T47D (cell line): ENCODE measurements around the gene DLG2.
"Not testable (repeated sequence)": the region's sequence is repeated elsewhere in the genome, so short reads cannot be mapped to it uniquely, and the experiment has no call there.

Experiments
- DNase-seq, 2 experiments: peaks; one replicate each; pipeline versions ENCODE4 v3.0.0 to v3.0.0-alpha.2; 2011 to 2012; ENCODE audit warnings: low read depth in 1 of 2, low spot score in 1 of 2
- JUND ChIP-seq: IDR thresholded peaks from 2 replicates; pipeline ENCODE4 v1.6.1; 2012; ENCODE audit warnings: low read depth
- in situ Hi-C: cut with HindIII; loops from 2 replicates; pipeline ENCODE4 v1.10.0; 2016; ENCODE audit warnings: low sequenced_read_pairs, low pct_unique_long_range_greater_than_20kb

The DLG2 gene

DNA sequence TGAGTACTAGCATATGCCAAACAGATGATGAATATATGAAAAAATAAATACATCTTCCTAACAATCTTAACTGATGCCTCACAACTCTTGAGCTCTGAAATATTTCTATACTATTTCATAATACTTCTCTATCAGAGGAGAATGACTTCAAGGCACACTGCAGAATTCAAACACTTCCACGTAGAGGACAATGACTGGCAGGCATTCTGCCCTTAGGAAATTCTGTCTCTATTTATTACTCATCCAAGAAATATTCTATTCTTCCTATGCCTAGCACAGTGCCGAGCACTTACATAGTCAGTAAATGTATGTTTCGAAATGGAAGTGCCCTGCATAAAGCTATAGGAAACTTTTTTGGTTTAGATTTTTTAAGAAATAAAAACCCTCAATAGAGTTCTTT is 809.1 kb downstream of the DLG2 start:
- DNase-seq = peak in 1 of 2 experiments; percentile 22

DNA sequence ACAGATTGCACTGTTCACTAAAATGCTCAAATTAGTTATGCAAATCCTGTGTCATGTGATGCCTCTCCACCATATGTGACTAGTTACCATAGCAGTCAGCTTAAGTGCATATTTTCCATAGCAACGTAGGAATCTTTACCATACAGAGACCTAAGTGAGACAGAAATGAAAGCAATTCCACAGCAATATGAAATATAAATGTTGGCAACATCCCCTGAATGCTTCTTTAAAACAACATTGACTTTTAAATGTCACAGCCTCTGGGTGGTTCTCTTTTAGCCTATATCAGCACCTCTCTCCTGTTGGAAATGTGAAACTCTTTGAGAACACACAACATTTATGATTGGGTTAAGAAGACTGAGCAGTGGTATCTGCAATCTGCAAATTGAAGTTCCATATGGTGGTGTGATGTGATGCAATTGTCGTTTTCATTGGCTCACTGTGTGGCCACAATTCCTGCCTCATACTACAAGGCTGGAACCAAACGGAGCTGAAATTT is 814.6 kb downstream of the DLG2 start:
- no peak for TF ChIP-seq JUND
- in situ Hi-C loops = no loop called here
- no peak for DNase-seq

More for the DNA sequence above, 809.1 kb downstream of the DLG2 start:
- in situ Hi-C loops = no loop called here
- TF ChIP-seq JUND = no peak

DNA sequence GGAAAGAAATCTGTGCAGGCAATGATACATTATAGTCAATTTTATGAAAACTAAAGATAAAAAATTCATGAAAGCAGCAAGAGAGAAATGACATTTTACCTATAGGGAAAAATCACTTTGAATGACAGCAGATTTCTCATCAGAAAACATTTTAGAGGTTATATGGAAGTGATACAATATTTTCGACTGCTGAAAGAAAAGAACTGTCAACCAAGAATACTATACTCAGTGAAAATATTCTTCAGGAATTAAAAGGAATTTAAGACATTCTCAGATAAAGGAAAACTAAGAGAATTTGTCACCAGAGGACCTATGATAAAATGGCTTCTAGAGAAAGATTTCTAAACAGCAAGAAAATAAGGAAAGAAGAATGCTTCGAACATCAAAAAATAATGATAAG is 820.8 kb downstream of the DLG2 start:
- no peak for TF ChIP-seq JUND
- no peak for DNase-seq
- in situ Hi-C loops = no loop called here

DNA sequence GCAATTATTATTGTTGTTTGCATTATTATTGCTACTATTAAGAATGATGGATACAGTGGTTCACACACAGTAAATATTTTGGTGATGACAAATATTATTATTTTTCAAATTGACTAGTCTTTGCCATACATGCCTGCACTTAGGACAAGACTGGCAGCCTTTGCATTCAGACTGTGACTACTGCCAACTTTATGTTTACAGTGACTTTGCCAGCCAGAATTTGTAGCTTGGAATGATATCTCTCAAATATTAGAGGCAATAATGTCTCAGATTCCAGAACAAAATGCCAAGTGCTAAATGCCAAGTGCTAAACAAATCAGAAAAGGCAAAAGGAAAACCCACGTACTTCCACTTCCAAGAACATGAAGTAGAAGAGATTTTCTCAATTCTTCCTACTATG is 823.1 kb downstream of the DLG2 start:
- TF ChIP-seq JUND = no peak
- in situ Hi-C loops = no loop called here
- peak in 1 of 2 experiments; percentile 9 for DNase-seq

DNA sequence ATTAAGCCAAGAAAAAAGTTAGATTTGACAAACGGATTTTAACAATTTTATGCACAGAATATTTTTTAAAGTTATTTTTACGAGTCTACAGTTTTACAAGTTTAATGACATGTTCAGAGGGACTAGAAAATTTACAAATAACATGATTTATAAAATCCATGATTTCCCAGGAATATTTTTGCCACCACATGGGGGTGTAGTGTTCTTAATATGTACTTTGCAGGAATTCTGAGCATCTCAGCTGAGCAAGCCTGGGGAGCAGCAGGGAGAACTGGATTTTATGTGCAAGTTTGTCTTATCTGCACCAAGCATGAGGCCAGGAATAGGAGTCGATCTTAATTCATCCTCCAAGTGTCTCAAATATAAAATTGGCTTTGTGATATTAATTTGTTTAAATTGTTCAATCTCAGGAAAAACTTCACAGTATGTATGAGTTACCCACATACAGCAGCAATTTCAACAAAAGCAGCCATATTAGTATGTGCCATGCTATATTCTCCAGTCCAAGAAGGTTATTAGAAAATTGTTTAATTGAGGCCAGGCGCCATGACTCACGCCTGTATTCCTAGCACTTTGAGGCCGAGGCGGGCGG is 826.3 kb downstream of the DLG2 start:
- TF ChIP-seq JUND = no peak
- in situ Hi-C loops = no loop called here
- DNase-seq = peak; percentile 33 to 74

DNA sequence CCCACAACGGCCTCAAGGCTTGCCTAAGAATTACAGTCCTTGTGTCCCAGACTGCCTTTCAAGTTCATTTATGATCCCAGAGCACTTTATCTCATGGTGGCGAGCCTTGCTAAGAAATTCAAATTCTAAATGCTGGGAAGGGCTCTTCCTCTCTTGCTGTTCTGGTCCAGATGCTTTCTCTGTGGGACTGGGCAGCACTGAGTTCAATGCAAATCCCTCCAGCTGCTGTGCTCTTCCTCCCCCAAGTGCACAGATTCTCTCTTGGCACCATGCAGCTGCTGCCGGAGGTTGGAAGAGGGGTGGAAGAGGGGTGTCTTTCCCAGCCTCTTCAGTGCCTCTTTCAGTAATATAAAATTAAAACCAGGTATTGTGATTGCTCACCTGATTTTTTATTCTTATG is 828.0 kb downstream of the DLG2 start:
- no peak for TF ChIP-seq JUND
- DNase-seq = no peak
- in situ Hi-C loops = no loop called here

DNA sequence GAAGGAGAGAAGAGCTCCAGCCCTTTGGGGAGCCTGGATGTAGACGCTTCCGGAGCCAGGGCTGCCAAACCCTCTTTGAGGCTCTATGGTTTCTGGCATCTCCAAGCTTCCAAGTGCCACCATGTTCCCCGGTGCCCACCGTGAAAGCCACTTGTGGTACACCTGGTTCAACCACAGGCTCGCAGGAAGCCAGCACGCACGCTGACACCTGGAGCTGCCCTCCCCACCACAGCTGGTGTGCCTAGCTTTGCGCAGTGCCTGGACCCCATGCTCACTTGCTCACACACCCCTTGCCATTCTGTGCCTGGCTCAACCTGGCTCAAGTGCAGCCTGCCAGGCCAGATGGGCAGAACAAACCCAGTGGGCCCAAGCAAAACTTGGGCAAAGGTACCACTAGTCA is 831.4 kb downstream of the DLG2 start:
- in situ Hi-C loops = no loop called here
- no peak for DNase-seq
- TF ChIP-seq JUND = no peak

DNA sequence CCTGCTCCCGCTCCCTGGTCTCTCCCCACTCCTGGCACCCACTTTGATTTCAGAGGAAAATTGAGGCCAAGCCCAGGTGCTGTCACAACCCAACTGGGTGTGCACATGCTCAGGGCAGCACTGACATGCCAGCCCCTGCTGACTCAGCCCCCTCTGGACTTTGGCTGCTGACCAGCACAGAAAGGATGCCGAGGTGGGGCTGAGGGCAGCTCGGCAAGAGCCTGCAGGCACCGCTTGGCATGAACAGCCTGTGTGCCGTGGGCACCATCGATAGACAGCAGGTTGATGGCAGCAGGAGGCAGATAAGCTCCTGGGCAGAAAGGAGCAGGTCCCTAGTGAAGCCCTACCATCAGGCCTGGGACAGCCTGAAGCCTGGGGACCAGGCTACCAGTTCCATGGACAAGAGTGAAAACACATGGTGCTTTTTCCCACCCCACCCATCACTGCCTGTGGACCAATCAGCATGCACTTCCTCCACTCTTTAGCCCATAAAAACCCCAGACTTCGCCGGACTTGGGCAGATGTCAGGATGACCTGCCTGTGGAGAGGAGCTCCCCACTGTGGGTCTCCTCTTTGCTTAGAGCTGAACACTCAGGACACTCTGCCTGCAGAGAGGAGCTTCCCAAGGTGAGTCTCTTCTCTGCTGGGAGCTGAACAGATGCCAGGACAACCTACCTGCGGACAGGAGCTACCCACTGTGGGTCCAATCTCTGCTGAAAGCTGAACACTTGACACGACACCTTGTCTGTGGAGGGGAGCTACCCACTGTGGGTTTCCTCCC is 832.3 kb downstream of the DLG2 start:
- no peak for TF ChIP-seq JUND
- no peak for DNase-seq
- in situ Hi-C loops = no loop called here

DNA sequence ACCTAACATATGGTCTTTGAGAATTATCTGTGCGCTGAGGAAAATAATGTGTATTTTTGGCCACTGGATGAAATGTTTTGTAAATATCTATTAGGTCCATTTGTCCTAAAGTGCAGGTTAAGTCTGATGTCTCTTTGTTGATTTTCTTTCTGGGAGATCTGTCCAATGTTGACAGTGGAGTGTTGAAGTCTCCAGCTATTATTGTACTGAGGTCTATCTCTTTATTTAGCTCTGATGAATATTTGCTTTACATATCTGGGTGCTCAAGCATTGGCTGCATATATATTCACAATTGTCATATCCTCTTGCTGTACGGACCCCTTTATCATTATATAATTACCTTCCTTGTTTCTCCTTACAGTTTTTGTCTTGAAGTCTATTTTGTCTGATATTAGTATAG is 833.8 kb downstream of the DLG2 start:
- in situ Hi-C loops = no loop called here
- DNase-seq = no peak
- TF ChIP-seq JUND = no peak

DNA sequence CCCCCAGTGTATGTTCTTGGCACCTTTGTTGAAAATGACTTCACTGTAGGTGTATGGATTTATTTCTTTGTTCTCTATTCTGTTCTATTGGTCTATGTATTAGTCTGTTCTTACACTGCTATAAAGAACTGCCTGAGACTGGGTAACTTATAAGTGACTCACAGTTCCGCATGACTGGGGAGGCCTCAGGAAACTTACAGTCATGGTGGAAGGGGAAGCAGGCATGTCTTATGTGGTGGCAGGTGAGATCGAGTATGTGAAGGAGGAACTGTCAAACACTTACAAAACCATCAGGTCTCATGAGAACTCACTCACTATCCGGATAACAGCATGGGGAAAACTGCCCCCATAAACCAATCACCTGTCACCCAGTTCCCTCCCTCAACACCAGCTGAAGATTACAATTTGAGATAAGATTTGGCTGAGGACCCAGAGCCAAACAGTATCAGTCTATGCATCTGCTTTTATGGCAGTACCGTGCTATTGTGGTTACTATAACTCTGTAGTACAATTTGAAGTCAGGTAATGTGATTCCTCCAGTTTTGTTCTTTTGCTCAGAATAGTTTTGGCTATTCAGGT is 836.2 kb downstream of the DLG2 start:
- no peak for TF ChIP-seq JUND
- in situ Hi-C loops = no loop called here
- no peak for DNase-seq

DNA sequence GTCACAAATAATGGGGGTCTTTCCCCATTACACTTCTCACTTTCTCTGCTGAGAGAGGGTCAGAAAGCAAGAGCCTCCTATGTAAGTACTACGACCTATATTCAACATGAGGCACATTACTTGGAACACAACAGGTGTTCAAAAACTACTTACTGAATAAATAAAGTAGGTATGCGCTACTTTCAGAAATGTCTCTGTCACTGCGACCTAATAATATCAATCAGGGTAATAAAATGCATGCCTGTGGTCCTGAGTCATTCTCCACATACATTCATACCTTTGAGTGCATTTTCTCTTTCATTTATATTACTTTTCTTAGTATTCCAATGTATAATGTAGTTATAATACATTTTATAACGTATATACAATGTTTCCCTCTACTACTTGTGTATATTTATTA is 838.9 kb downstream of the DLG2 start:
- TF ChIP-seq JUND = no peak
- in situ Hi-C loops = no loop called here
- DNase-seq = peak in 1 of 2 experiments; percentile 20

DNA sequence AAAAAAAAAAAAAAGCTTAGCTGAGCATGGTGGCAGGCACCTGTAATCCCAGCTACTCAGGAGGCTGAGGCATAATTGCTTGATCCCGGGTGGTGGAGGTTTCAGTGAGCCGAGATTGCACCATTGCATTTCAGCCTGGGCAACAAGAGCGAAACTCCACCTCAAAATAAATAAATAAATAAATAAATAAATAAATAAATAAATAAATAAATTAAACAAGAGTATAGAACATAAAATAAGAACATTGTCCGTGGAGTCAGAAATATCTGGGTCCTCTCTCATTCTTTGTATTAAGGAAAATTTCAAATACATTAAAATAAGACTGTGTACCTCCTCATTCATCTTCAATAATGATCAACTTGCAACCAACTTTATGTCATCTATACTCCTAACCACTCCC is 843.0 kb downstream of the DLG2 start:
- DNase-seq, in situ Hi-C loops: not testable (repeated sequence)

DNA sequence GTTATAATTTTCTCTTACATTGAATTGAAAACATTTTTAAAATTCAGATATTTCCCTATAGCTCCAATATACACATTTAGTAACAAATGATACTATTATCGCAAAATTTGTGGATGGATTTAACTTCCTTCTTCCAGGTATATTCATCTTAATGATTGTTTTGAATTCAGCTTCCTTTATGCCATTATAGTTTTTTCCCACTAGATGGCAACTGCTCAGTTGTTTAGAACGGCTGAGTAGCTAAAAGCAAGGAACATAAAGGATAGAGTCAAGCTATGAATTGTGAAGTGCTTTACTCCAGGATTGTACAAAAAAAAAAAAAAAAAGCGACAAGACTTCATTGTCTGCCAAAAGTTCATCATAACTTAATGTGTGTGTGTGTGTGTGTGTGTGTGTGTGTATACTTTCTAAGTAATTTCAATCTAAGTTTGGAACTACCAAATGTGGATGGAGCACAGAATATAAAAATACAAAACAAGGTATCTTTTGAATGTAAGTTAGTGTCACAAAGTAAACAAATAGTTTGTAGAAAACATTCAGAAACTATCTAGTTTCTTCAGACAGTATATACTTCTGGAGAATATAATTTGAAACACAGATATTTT is 846.4 kb downstream of the DLG2 start:
- in situ Hi-C loops = no loop called here
- TF ChIP-seq JUND = no peak
- peak; percentile 23 to 69 for DNase-seq
